ENCODE data around the gene KIFC3.
"Not testable (repeated sequence)": the region's sequence is repeated elsewhere in the genome, so short reads cannot be mapped to it uniquely, and the experiment has no call there.

Gene KIFC3

GRCh38 chr16:57801809-57802340, 416 bp downstream of the KIFC3 start:
- no peaks in the 10 kb centered on the region for H3K36me3 ChIP-seq (ENCODE audit: control insufficient read depth in 2 of 2, insufficient read depth in 2 of 2, low read length in 2 of 2)
- H3K4me1 ChIP-seq (ENCODE audit: control insufficient read depth, insufficient read depth, low read length): peaks cover 43% of the 10 kb centered on the region
- H3K9ac ChIP-seq (ENCODE audit: low read length in 2 of 2): peak overlapping the region; percentile 74 to 80
- H3K27ac ChIP-seq (ENCODE audit: low read length): peak overlapping the region; percentile 75
- H3K27me3 ChIP-seq (ENCODE audit: control insufficient read depth in 1 of 2, insufficient read depth in 2 of 2, low read length in 2 of 2): no peaks in the 10 kb centered on the region
- H3K9me3 ChIP-seq (ENCODE audit: control insufficient read depth in 2 of 2, low read length in 2 of 2): no peaks in the 10 kb centered on the region
- H3K4me3 ChIP-seq (ENCODE audit: low read length in 2 of 2): peak overlapping the region; percentile 51 to 80

DNA sequence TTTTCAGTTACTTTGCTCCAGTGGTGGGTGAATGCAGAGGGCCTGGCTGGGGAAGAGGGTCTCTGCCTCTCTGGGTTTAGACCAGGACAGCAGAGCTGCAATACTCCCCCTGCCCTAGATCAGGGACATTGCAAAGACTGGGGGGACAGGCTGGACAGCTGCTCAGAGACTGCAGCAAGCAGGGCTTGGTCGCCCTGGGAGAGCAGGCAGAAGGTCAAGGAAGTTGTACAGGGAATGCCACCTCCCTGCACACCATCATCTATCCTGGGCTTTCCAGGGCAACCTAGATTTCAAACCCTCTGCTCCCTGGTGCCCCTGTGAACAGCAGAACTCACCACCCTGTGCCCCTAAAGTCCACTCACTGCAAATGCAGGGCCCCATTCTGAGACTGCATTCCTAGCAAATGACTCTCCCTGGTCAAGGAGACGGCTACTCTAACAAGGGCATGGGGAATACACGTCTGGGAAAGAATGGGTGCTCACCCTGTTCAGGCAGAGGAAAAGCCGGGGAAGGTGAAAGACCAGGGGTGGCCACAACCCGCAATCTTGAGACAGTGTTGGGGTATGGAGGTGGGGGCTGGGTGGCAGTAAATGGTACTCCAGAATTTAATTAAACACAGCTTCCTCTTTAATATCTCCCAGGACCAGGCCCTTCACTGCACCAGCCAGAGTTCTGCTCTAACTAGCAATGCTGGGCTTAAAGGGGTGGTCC, 1.0 kb downstream of the KIFC3 start:
- H3K27ac ChIP-seq (ENCODE audit: low read length): peak overlapping the region; percentile 75
- peaks cover 43% of the 10 kb centered on the region for H3K4me1 ChIP-seq (ENCODE audit: control insufficient read depth, insufficient read depth, low read length)
- H3K9ac ChIP-seq (ENCODE audit: low read length in 2 of 2): peak overlapping the region; percentile 74 to 80
- no peaks in the 10 kb centered on the region for H3K27me3 ChIP-seq (ENCODE audit: control insufficient read depth in 1 of 2, insufficient read depth in 2 of 2, low read length in 2 of 2)
- no peaks in the 10 kb centered on the region for H3K36me3 ChIP-seq (ENCODE audit: control insufficient read depth in 2 of 2, insufficient read depth in 2 of 2, low read length in 2 of 2)
- peak overlapping the region; percentile 51 to 80 for H3K4me3 ChIP-seq (ENCODE audit: low read length in 2 of 2)
- no peaks in the 10 kb centered on the region for H3K9me3 ChIP-seq (ENCODE audit: control insufficient read depth in 2 of 2, low read length in 2 of 2)

DNA sequence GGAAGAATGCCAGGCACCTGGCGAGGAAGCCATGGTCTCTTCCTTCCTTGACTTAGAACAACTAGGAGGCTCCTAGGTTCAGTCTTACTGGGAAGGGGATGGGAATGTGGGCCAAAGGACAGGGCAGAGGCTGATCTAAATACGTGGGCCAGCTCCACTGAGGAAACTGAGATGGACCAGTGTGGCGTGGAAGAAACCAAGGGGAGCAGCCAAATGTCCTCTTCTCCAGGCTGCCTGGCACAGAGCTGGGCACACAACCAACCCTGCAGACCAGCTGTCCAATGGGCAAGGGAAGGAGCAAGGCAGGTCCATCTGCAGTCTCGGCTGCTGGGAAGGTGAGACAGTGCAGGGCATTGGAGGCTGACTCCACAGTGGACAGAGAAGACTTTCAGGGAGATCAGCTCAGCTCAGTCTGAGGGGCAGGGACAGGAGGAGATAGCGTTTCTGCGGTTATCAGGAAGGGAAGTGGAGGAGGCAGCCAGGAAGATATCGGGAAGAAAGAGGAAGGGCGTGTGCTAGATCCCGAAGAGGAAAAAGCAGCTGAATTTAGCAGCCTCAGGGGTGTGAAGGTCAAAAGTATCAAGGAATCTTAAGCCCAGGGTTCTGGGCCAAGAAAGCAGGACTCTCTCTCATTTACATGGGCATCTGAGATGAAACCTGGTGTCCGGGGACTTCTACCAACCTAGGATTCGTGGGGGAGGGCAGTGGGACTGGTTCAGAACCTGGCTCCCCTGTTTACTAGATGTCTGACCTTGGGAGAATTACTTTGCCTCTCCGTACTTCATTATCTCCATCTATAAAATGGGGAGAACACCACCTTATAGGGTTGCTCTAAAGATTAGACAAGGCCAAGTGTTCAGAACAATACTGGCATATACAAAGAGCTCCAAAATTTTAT, 1.8 kb downstream of the KIFC3 start:
- H3K36me3 ChIP-seq (ENCODE audit: control insufficient read depth in 2 of 2, insufficient read depth in 2 of 2, low read length in 2 of 2): peaks cover 0 to 2% of the 10 kb centered on the region in 2 donors
- no peaks in the 10 kb centered on the region for H3K9me3 ChIP-seq (ENCODE audit: control insufficient read depth in 2 of 2, low read length in 2 of 2)
- peaks cover 43% of the 10 kb centered on the region for H3K4me1 ChIP-seq (ENCODE audit: control insufficient read depth, insufficient read depth, low read length)
- H3K9ac ChIP-seq (ENCODE audit: low read length in 2 of 2): no peak overlapping the region
- peak overlapping the region; percentile 75 for H3K27ac ChIP-seq (ENCODE audit: low read length)
- H3K4me3 ChIP-seq (ENCODE audit: low read length in 2 of 2): peak overlapping the region; percentile 51 to 80
- H3K27me3 ChIP-seq (ENCODE audit: control insufficient read depth in 1 of 2, insufficient read depth in 2 of 2, low read length in 2 of 2): no peaks in the 10 kb centered on the region

DNA sequence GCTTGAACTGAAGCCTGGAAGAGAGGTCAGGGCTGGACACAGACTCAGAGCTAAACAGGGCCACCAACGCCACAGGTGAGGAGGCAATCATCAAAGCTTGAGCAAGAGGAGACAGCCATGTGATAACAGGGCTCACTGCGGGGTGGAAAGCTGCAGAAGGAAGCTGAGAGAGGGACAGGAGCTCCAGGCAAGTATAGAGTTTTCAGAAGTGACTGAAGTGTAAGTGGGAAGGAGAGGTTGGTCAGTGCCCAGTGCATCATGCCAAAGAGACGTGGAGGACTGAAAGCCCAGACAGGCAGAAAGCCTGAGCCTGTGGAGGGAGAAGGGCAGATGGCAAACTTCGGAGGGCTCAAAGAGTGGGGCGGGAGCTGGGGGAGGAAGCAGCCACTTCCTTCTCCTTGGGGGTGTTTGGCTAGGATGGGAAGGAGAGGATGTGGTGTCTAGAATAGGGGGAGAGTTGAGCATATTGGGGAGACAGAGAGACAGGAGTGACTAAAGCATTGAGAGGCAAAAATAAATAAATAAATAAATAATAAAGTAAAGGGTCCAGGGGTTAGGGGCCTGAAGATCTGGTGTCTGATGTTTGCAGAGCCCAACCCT, 2.6 kb downstream of the KIFC3 start:
- no peak overlapping the region for H3K27ac ChIP-seq (ENCODE audit: low read length)
- H3K4me3 ChIP-seq (ENCODE audit: low read length in 2 of 2): no peak overlapping the region
- no peaks in the 10 kb centered on the region for H3K9me3 ChIP-seq (ENCODE audit: control insufficient read depth in 2 of 2, low read length in 2 of 2)
- peaks cover 0 to 3% of the 10 kb centered on the region in 2 donors for H3K36me3 ChIP-seq (ENCODE audit: control insufficient read depth in 2 of 2, insufficient read depth in 2 of 2, low read length in 2 of 2)
- H3K9ac ChIP-seq (ENCODE audit: low read length in 2 of 2): no peak overlapping the region
- no peaks in the 10 kb centered on the region for H3K27me3 ChIP-seq (ENCODE audit: control insufficient read depth in 1 of 2, insufficient read depth in 2 of 2, low read length in 2 of 2)
- peaks cover 43% of the 10 kb centered on the region for H3K4me1 ChIP-seq (ENCODE audit: control insufficient read depth, insufficient read depth, low read length)

- no peaks in the 10 kb centered on the region for H3K27me3 ChIP-seq (ENCODE audit: control insufficient read depth in 1 of 2, insufficient read depth in 2 of 2, low read length in 2 of 2)
- no peak overlapping the region for H3K27ac ChIP-seq (ENCODE audit: low read length)
- H3K4me3 ChIP-seq (ENCODE audit: low read length in 2 of 2): no peak overlapping the region
- H3K36me3 ChIP-seq (ENCODE audit: control insufficient read depth in 2 of 2, insufficient read depth in 2 of 2, low read length in 2 of 2): peaks cover 0 to 4% of the 10 kb centered on the region in 2 donors
- no peak overlapping the region for H3K9ac ChIP-seq (ENCODE audit: low read length in 2 of 2)
- no peaks in the 10 kb centered on the region for H3K9me3 ChIP-seq (ENCODE audit: control insufficient read depth in 2 of 2, low read length in 2 of 2)
- peaks cover 41% of the 10 kb centered on the region for H3K4me1 ChIP-seq (ENCODE audit: control insufficient read depth, insufficient read depth, low read length)
Measured at GRCh38 chr16:57798953-57799599, 3.2 kb downstream of the KIFC3 start.

GRCh38 chr16:57798267-57798810, 4.0 kb downstream of the KIFC3 start:
- Histone ChIP-seq H3K27me3 (ENCODE audit: control insufficient read depth in 1 of 2, insufficient read depth in 2 of 2, low read length in 2 of 2) (no peaks in the 10 kb centered on the region), H3K4me3 (ENCODE audit: low read length in 2 of 2) (no peak overlapping the region), H3K36me3 (ENCODE audit: control insufficient read depth in 2 of 2, insufficient read depth in 2 of 2, low read length in 2 of 2) (peaks cover 0 to 4% of the 10 kb centered on the region in 2 donors), H3K27ac (ENCODE audit: low read length) (no peak overlapping the region), H3K9me3 (ENCODE audit: control insufficient read depth in 2 of 2, low read length in 2 of 2) (no peaks in the 10 kb centered on the region), H3K4me1 (ENCODE audit: control insufficient read depth, insufficient read depth, low read length) (peaks cover 35% of the 10 kb centered on the region), H3K9ac (ENCODE audit: low read length in 2 of 2) (no peak overlapping the region)

DNA sequence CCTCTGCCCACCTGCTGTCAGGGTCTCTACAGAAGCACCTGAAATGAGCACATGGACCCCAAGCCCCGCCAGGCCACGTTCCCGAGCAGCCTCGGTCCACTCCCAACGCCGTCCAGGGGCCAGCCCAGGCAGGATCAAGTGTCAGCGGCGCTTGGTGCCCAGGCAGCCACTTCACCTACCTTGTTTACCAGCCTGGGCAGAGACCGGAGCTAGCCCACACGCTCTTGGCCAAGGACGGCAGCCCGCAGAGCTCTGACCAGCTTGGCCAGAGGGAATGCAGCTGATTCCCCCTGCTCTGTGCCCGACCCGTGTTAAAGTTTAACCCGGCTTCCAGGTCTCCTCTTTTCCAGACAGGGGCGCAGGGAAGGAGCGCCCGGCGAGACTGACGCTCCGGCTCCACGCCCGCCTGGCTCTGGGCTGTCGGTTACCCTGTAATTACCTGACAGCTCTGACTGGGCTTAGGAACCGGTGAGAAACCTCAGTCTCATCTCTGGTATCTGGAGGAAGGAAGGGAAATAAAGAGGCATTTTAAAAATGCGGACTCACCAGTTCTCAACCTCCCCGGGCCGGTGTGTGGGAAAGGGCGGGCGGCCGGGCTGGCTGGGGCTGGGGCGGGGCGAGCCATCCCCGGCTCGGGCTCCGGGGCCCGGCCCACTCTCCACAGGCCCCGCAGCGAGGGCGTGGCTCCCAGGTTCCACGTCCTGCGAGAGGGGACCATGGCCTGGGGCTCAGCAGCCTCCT, 4.6 kb downstream of the KIFC3 start:
- H3K9ac ChIP-seq (ENCODE audit: low read length in 2 of 2): no peak overlapping the region
- H3K27me3 ChIP-seq (ENCODE audit: control insufficient read depth in 1 of 2, insufficient read depth in 2 of 2, low read length in 2 of 2): no peaks in the 10 kb centered on the region
- H3K4me1 ChIP-seq (ENCODE audit: control insufficient read depth, insufficient read depth, low read length): peaks cover 29% of the 10 kb centered on the region
- no peak overlapping the region for H3K27ac ChIP-seq (ENCODE audit: low read length)
- H3K9me3 ChIP-seq (ENCODE audit: control insufficient read depth in 2 of 2, low read length in 2 of 2): no peaks in the 10 kb centered on the region
- H3K36me3 ChIP-seq (ENCODE audit: control insufficient read depth in 2 of 2, insufficient read depth in 2 of 2, low read length in 2 of 2): peaks cover 0 to 4% of the 10 kb centered on the region in 2 donors
- H3K4me3 ChIP-seq (ENCODE audit: low read length in 2 of 2): no peak overlapping the region

DNA sequence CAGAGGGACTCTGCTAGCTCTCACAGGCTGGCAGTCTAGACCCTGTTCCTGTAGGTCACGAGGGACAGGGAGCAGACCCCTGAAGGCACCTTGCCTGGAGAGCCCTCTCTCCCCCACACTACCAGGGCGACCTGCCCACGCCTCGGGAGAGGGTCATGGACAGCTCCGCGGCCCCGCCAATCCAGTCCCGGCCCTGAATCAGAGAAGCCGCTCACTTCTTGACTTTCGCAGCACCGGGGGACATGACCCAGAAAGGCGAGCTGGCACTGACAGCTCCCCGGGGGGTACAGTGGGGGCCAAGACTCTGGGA, 5.1 kb downstream of the KIFC3 start:
- Histone ChIP-seq H3K9me3 (ENCODE audit: control insufficient read depth in 2 of 2, low read length in 2 of 2) (no peaks in the 10 kb centered on the region), H3K27me3 (ENCODE audit: control insufficient read depth in 1 of 2, insufficient read depth in 2 of 2, low read length in 2 of 2) (no peaks in the 10 kb centered on the region), H3K36me3 (ENCODE audit: control insufficient read depth in 2 of 2, insufficient read depth in 2 of 2, low read length in 2 of 2) (peaks cover 0 to 4% of the 10 kb centered on the region in 2 donors), H3K27ac (ENCODE audit: low read length) (no peak overlapping the region), H3K4me1 (ENCODE audit: control insufficient read depth, insufficient read depth, low read length) (peaks cover 25% of the 10 kb centered on the region), H3K4me3 (ENCODE audit: low read length in 2 of 2) (no peak overlapping the region), H3K9ac (ENCODE audit: low read length in 2 of 2) (no peak overlapping the region)

DNA sequence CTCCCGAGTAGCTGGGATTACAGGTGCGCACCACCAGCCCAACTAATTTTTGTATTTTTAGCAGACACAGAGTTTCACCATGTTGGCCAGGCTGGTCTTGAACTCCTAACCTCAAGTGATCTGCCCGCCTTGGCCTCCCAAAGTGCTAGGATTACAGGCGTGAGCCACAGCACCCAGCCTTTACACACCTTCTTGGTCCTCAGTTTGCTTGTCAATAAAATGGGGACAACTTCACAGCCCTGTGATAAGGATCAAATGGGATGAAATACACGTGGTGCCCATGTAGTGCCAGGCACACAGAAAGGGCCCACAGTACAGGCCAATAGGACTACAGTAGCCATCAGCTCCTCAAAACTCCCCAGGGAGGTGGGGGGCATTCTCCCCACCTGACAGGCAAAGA, 6.3 kb downstream of the KIFC3 start:
- peaks cover 0 to 10% of the 10 kb centered on the region in 2 donors for H3K36me3 ChIP-seq (ENCODE audit: control insufficient read depth in 2 of 2, insufficient read depth in 2 of 2, low read length in 2 of 2)
- not testable (repeated sequence) for H3K27me3 ChIP-seq (ENCODE audit: control insufficient read depth in 1 of 2, insufficient read depth in 2 of 2, low read length in 2 of 2); H3K9me3 ChIP-seq (ENCODE audit: control insufficient read depth in 2 of 2, low read length in 2 of 2); H3K4me3 ChIP-seq (ENCODE audit: low read length in 2 of 2); H3K9ac ChIP-seq (ENCODE audit: low read length in 2 of 2); H3K27ac ChIP-seq (ENCODE audit: low read length)
- peaks cover 20% of the 10 kb centered on the region for H3K4me1 ChIP-seq (ENCODE audit: control insufficient read depth, insufficient read depth, low read length)
